ENCODE data around the gene ARMC9. TPM values are rescaled to one million over a fixed set of nuclear protein-coding genes. Genes with fewer than 3 reads are reported as not detected.

ARMC9 gene
- total and polyA plus RNA-seq, 4 donors: 20.5 to 51.6 (median 38.6) TPM

DNA sequence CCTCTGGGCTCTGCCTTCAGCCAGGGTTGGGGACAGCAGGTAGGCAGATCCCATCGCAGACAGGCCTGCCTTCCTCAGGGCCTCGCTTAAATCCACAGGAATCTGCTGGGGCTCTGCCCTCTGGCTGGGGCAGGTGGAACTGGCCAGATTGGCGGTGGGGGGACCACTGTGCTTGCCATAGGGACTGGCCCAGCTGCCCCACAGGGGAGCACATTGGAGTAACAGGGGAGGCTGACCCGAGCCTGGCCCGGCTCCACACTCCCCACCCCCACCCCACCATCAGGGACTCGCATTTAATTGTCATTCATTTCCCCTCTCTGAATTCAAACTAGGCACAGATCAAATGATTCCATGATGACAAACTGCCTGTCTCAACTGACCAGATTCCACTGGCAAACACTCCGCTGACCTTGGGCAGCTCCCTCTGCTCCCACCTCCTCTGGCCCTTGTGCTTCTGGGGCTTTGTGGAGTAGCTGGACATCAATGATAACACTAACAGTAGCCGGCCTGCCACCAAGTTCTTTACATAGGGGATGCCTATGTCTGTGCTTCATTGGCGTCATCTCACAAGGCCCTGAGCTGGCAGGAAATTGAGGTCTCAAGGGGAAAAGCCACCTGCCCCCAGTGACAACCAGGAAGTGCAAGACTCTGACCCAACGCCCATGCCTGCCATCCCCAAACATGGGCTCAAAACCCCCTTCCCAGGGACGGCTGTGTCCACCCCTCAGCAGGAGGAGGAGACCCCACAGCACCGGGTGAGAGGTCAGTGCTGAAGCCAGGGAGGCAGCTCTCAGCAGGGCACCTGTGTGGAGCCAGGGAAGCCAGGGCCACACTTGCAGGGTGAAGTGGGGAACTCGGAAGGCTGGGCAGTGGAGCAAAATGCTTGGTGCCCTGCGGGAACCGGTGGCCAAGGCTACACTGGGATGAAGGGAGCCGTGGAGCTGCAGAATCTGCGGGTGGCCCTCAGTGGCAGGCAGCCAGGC is 195.0 kb downstream of the ARMC9 start:
- no peak overlapping the region for H3K4me3 ChIP-seq
- peaks cover 0 to 10% (median 8%) of the 10 kb centered on the region in 3 donors for H3K27me3 ChIP-seq (ENCODE audit: control insufficient read depth in 3 of 3, insufficient read depth in 3 of 3, low read length in 2 of 3)
- TF ChIP-seq, protein P1, sequence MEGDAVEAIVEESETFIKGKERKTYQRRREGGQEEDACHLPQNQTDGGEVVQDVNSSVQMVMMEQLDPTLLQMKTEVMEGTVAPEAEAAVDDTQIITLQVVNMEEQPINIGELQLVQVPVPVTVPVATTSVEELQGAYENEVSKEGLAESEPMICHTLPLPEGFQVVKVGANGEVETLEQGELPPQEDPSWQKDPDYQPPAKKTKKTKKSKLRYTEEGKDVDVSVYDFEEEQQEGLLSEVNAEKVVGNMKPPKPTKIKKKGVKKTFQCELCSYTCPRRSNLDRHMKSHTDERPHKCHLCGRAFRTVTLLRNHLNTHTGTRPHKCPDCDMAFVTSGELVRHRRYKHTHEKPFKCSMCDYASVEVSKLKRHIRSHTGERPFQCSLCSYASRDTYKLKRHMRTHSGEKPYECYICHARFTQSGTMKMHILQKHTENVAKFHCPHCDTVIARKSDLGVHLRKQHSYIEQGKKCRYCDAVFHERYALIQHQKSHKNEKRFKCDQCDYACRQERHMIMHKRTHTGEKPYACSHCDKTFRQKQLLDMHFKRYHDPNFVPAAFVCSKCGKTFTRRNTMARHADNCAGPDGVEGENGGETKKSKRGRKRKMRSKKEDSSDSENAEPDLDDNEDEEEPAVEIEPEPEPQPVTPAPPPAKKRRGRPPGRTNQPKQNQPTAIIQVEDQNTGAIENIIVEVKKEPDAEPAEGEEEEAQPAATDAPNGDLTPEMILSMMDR (IDR thresholded peaks at IDR 0.05; ENCODE audit: control extremely low read depth, extremely low read depth): no peak
- no peak overlapping the region for H3K9ac ChIP-seq (ENCODE audit: insufficient read depth in 1 of 2, low read length in 2 of 2)
- 65 to 68% methylated on average over 17 of the region's 17 CpGs for WGBS, 2 donors
- DNase-seq (no peak), ATAC-seq (ENCODE audit: insufficient read depth, low FRiP score) (no peak)
- H3K4me1 ChIP-seq (ENCODE audit: control insufficient read depth in 5 of 5, insufficient read depth in 5 of 5, low read length in 5 of 5): peaks cover 0 to 17% (median 9%) of the 10 kb centered on the region in 5 donors
- H3K27ac ChIP-seq (ENCODE audit: low read depth in 1 of 2, low read length in 1 of 2): peak overlapping the region in 1 of 2 donors; percentile 78
- H3K36me3 ChIP-seq (ENCODE audit: control insufficient read depth in 4 of 4, insufficient read depth in 4 of 4, low read length in 4 of 4): peaks cover 0 to 3% (median 0%) of the 10 kb centered on the region in 4 donors
- peaks cover 0 to 2% (median 0%) of the 10 kb centered on the region in 4 donors for H3K9me3 ChIP-seq (ENCODE audit: control insufficient read depth in 4 of 4, insufficient read depth in 3 of 4, low read length in 3 of 4)

DNA sequence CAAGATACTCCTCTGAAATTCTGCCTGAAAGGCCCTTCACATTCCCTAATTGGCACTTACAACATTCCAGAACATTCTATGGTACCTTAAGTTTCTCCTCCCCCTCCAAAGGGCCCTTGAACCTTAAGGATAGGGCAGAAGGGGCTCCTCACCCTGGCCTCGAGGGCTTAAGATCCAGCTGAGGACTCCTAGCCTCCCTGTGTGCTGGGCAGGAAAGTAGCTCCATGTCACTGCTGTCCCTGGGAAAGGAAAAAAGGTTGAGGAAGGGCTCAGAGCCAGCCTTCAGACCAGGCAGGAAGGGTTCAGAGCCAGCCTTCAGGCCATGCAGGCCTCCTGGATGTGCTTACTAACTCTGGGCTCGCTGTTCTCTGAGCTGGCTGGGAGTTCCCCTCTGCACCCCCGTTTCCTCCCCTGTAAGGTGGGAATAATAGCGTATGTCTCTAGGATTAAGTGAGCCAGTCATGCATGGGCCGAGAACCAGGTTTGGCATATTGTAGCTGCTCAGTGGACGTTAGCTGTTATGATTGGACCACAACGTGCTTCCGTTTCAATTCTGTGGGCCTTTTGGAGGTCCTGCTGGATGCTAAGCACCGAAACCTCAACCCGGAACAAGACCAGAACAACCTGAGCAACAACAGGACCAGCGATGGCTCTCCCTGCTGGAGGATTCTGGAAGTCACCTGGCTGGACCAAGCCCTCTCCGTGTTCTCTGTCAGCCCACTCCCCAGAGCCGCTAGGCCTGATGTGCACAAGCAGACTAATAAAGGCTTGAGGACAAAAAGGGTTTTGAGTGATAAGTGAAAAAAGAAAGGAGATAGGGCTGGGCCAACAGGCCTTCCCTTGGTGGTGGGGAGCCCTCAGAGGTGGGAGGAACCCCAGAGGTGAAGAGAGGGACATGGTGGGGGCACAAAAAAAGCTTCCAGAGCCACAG is 196.0 kb downstream of the ARMC9 start:
- 69 to 73% methylated on average over 13 of the region's 13 CpGs for WGBS, 2 donors
- Histone ChIP-seq H3K9me3 (ENCODE audit: control insufficient read depth in 4 of 4, insufficient read depth in 3 of 4, low read length in 3 of 4) (peaks cover 0 to 2% (median 0%) of the 10 kb centered on the region in 4 donors), H3K27ac (ENCODE audit: low read depth in 1 of 2, low read length in 1 of 2) (peak overlapping the region in 1 of 2 donors; percentile 82), H3K4me1 (ENCODE audit: control insufficient read depth in 5 of 5, insufficient read depth in 5 of 5, low read length in 5 of 5) (peaks cover 0 to 18% (median 13%) of the 10 kb centered on the region in 5 donors), H3K36me3 (ENCODE audit: control insufficient read depth in 4 of 4, insufficient read depth in 4 of 4, low read length in 4 of 4) (peaks cover 0 to 12% (median 0%) of the 10 kb centered on the region in 4 donors), H3K4me3 (no peak overlapping the region), H3K27me3 (ENCODE audit: control insufficient read depth in 3 of 3, insufficient read depth in 3 of 3, low read length in 2 of 3) (peaks cover 0 to 10% (median 8%) of the 10 kb centered on the region in 3 donors), H3K9ac (ENCODE audit: insufficient read depth in 1 of 2, low read length in 2 of 2) (no peak overlapping the region)
- DNase-seq (peak in 1 of 3 donors; percentile 17), ATAC-seq (ENCODE audit: insufficient read depth, low FRiP score) (peak; percentile 24)
- TF ChIP-seq, protein P1 (IDR thresholded peaks at IDR 0.05; ENCODE audit: control extremely low read depth, extremely low read depth): no peak

DNA sequence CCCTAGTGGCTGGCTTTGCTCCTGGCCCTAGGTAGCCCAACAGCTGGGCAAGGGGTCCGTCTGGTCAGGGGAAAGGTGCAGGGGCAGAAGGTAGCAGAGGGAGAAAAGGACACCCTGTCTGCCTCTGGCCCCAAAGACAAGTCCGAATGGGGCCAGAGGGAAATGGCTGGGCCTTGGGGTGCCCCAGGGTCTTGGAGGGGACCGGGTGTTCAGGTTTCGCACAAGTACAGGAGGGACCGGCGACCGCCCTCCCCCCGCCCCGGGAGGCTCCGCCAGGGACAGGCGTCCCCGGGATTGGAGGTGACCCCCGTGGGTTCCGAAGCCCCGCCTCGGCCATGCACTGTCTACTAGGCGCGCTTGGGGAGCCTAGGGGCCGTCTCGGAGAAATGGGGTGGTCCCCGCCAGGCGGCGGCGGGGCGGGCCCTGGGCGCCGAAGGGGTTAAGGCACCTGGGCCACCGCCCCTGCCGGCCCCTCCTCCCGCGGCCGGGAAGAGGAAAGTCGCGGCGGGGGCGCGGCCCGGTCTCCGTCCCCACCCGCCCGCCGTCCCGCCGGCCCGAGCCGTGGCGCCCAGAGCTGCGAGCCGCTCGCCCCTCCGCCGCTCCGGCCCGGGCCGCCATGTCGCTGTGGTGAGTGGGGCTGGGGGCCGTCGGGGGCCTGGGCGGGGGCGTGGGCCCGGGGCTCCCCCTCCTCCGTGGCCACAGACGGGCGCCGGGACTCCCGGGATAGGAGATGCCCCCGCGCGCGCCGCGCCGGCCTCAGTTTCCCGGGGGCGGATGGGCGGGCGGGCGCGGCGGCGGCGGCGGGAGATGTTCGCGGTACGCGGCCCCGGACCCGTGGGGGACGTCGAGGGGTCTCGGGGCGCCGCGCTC is 197.0 kb downstream of the ARMC9 start, which contains the start of gene B3GNT7:
B3GNT7 (plus strand) TSS at position 523 of the 870 bp plus-strand sequence; CDS start at position 617, 94 bp downstream.
- peaks cover 0 to 13% (median 0%) of the 10 kb centered on the region in 4 donors for H3K36me3 ChIP-seq (ENCODE audit: control insufficient read depth in 4 of 4, insufficient read depth in 4 of 4, low read length in 4 of 4)
- H3K4me3 ChIP-seq: peak within 1 kb of the TSS; percentile 51
- peaks cover 0 to 10% (median 8%) of the 10 kb centered on the region in 3 donors for H3K27me3 ChIP-seq (ENCODE audit: control insufficient read depth in 3 of 3, insufficient read depth in 3 of 3, low read length in 2 of 3)
- no peak within 1 kb of the TSS for H3K9ac ChIP-seq (ENCODE audit: insufficient read depth in 1 of 2, low read length in 2 of 2)
- TF ChIP-seq, protein P1 (IDR thresholded peaks at IDR 0.05; ENCODE audit: control extremely low read depth, extremely low read depth): no peak
- WGBS, 2 donors: 5% methylated on average over 50 to 95 of the region's 95 CpGs
- ATAC-seq (ENCODE audit: insufficient read depth, low FRiP score) (peak; percentile 37), DNase-seq (peak in 1 of 3 donors; percentile 18)
- peaks cover 0 to 24% (median 19%) of the 10 kb centered on the region in 5 donors for H3K4me1 ChIP-seq (ENCODE audit: control insufficient read depth in 5 of 5, insufficient read depth in 5 of 5, low read length in 5 of 5)
- H3K27ac ChIP-seq (ENCODE audit: low read depth in 1 of 2, low read length in 1 of 2): peak within 1 kb of the TSS in 1 of 2 donors; percentile 82
- H3K9me3 ChIP-seq (ENCODE audit: control insufficient read depth in 4 of 4, insufficient read depth in 3 of 4, low read length in 3 of 4): peaks cover 0 to 2% (median 0%) of the 10 kb centered on the region in 4 donors

All from lung (tissue), 12 donors.